GM18520 (cell line): ENCODE data around the gene MSANTD7.
"Not testable (repeated sequence)": the region's sequence is repeated elsewhere in the genome, so short reads cannot be mapped to it uniquely, and the experiment has no call there.

Experiments used
- ATAC-seq: cut with Tn5 transposase; IDR thresholded peaks from one replicate; pipeline ENCODE4 v1.9.1; 2021; ENCODE audit not compliant: unreplicated experiment

MSANTD7 gene

GRCh38 chr10:14837757-14838581 is at the start of gene MSANTD7, which contains the start of the genes CDNF and HSPA14:
TSS of gene MSANTD7 (plus strand) at chr10:14838306. CDS start at chr10:14842285, 3,979 bp downstream.
TSS of gene CDNF (minus strand) at chr10:14838037. CDS start at chr10:14837946, 91 bp downstream.
TSS of gene HSPA14 (plus strand) at chr10:14838306. CDS start at chr10:14838403, 97 bp downstream.
- ATAC-seq: peak; percentile 94

DNA sequence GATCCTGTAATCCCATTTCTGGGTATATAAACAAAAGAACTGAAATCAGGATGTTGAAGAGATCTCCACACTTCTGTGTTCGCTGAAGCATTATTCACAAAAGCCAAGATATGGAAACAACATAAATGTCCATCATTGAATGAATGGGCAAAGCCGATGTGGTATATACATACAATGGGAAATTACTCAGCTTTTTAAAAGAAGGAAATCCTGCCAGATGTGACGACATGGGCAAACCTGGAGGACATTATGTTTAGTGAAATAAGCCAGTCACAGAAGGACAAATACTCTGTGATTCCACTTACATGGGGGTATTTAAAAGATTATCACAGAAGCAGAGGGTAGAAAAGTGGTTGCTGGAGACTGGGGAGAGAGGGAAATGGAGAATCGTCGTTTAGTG is 39.5 kb upstream of the MSANTD7 start:
- ATAC-seq: no peak

- no peak for ATAC-seq
Observed at GRCh38 chr10:14800397-14800796, 37.7 kb upstream of the MSANTD7 start.

DNA sequence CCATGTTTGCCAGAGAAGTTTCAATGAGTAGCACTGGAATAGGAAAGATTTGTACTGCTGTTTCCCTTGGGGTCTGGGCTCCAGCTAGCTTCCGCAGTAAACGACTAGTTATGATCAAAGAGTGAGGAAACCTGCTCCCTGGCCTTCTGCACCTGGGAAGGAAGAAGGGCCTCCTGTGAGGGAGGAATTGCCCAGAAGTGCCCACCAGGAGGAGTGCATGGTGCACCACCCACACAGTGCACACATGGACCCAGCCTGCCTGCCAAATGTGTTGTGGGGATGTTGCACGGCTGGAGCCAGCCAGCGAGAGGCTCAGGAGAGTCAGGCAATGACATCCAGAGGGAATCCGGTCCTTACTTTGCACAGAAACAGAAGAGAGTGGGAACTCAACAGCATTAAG is 36.4 kb upstream of the MSANTD7 start:
- ATAC-seq: no peak

GRCh38 chr10:14803827-14804226 is 34.3 kb upstream of the MSANTD7 start:
- ATAC-seq: no peak

GRCh38 chr10:14806318-14806717 is 31.8 kb upstream of the MSANTD7 start:
- no peak for ATAC-seq

DNA sequence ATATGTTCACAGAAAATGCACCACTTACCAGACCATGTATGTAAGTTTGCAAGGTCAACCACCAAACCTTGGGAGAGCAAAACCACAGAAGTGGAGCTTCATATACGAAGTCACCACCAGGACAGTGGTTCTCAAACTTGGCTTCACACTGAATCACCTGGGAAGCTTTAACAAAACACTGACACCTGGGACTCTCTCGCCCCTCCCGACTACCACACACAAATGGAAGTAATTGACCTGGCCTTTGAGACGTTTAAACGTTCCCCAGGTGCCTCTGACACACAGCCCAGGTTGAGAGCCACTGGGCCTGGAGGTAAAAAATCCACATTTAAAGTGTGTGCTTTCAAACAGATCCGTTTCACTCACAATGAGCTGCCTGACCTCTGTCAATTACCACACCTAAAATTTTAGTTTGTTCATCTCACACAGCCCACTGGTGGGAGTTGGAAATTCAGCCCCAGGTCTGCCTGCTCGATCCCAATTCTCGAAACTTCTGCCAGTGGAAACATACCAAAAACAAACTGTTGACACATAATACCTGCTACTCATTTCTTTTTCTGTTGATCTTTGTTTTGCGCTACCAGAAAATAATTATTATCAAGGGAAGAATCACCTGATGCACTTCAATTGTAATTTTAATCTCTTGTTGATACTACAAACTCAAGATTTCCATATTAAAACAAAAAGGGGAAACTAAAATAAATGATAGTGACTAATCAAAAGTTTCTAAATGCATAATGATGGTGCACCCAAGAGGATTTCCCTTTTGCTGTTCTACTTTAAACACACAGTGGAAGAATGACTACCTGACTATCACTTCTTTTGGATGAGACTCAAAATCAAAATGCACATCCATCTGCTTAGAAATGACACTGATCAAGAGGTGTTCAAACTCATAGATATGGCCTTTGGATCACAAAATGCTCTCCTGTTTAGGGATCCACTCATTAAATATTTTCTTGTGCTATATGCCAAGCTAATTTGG is 26.8 kb upstream of the MSANTD7 start:
- ATAC-seq: no peak

GRCh38 chr10:14812271-14812670 is 25.8 kb upstream of the MSANTD7 start:
- no peak for ATAC-seq

DNA sequence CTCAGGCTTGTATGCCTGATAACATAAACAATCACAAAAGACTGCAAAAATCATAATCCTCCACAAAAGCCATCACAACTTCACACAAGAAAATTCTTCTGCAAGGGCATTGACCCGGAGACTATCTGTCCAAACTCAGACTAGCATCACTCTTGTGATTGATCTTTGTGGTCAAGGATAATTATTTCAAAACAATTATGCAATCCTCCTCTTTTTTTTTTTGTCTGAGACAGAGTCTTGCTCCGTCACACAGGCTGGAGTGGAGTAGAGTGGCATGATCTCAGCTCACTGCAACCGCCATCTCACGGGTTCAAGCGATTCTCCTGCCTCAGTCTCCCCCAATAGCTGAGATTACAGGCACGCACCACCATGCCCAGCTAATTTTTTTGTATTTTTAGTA is 22.4 kb upstream of the MSANTD7 start:
- no peak for ATAC-seq

GRCh38 chr10:14816717-14817116 is 21.4 kb upstream of the MSANTD7 start:
- ATAC-seq: not testable (repeated sequence)

DNA sequence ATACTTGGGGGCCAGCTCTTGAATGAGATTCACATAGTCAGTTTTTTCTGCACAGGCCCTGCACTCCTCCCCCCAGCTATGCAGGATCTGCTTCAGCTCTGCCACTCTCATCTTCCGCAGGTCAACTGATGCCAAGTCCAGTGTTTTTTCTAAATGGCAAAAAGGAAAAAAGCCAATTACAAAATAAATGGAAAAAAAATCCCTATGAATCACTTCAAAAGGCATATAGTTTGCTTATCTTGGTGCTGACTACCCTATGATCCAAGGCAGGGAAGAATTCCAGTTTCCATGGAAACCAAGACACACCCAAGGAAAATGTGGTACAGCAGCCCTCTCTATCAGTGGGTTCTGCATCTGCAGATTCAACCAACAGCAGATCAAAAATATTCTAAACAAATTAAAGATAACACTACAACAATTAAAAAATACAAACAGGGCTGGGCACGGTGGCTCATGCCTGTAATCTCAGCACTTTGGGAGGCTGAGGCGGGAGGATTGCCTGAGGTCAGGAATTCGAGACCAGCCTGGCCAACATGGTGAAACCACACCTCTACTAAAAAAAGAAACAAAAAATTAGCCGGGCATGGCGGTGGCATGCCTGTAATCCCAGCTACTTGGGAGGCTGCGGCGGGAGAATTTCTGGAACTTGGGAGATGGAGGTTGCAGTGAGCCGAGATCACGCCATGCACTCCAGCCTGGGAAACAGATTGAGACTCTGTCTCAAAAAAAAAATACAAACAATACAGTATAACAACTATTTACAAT is 17.9 kb upstream of the MSANTD7 start:
- ATAC-seq: no peak

- ATAC-seq: no peak
Observed at GRCh38 chr10:14820775-14821154, 17.3 kb upstream of the MSANTD7 start.

- no peak for ATAC-seq
Observed at GRCh38 chr10:14821635-14822375, 16.3 kb upstream of the MSANTD7 start.

GRCh38 chr10:14822879-14823755 is 15.0 kb upstream of the MSANTD7 start:
- no peak for ATAC-seq

- no peak for ATAC-seq
Observed at GRCh38 chr10:14823966-14824365, 14.1 kb upstream of the MSANTD7 start.

- no peak for ATAC-seq
Observed at GRCh38 chr10:14826076-14826829, 11.9 kb upstream of the MSANTD7 start.

DNA sequence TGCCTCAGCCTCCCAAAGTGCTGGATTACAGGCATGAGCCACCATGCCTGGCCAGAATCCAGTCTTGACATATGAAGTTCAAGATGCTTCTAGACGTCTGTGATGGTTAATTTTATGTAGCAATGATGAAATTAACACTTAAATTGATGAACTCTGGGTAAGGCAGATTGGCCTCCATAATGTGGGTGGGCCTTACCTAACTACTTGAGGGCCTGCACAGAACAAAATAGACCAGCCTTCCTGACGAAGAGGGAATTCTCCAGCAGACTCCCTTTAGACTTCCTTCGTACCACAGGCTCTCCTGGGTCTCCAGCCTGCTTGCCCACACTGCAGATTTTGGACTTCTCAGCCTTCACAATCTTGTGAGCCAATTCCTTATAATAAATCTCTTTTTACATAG is 5.0 kb upstream of the MSANTD7 start:
- ATAC-seq: no peak

- no peak for ATAC-seq
Observed at GRCh38 chr10:14836208-14836607, 1.9 kb upstream of the MSANTD7 start.
